ENCODE measurements around the gene ARHGEF37. TPM values are rescaled to one million over a fixed set of nuclear protein-coding genes. Genes with fewer than 3 reads are reported as not detected.
"Not testable (repeated sequence)": the region's sequence is repeated elsewhere in the genome, so short reads cannot be mapped to it uniquely, and the experiment has no call there.

The ARHGEF37 gene
- 1.1 and 1.6 TPM in 2 replicates for total RNA-seq

GRCh38 chr5:149581192-149581861, at the start of gene ARHGEF37:
Gene ARHGEF37 (plus strand): TSS chr5:149581498. CDS start chr5:149597770, 16,272 bp downstream.
- H3K36me3 Mint-ChIP-seq (ENCODE audit: low read depth) = no peaks in the 10 kb centered on the region
- peak within 1 kb of the TSS; percentile 22 for H3K27ac Mint-ChIP-seq
- peaks cover 16% of the 10 kb centered on the region for H3K4me1 Mint-ChIP-seq (ENCODE audit: low read depth)
- no peaks in the 10 kb centered on the region for H3K27me3 Mint-ChIP-seq (ENCODE audit: low read depth)
- intact Hi-C loops (cut with micrococcal nuclease) = no loop called here
- DNase-seq (ENCODE audit: low spot score) = peak; percentile 11
- no peaks in the 10 kb centered on the region for H3K9me3 Mint-ChIP-seq
- peak within 1 kb of the TSS; percentile 71 for H3K4me3 Mint-ChIP-seq (ENCODE audit: low read depth)

- intact Hi-C loops (cut with micrococcal nuclease) = no loop called here
- Mint-ChIP-seq H3K36me3 (ENCODE audit: low read depth) (peaks cover 57% of the 10 kb centered on the region), H3K9me3 (no peaks in the 10 kb centered on the region), H3K27me3 (ENCODE audit: low read depth) (no peaks in the 10 kb centered on the region), H3K4me1 (ENCODE audit: low read depth) (peaks cover 51% of the 10 kb centered on the region), H3K27ac (no peak overlapping the region), H3K4me3 (ENCODE audit: low read depth) (no peak overlapping the region)
- DNase-seq (ENCODE audit: low spot score) = no peak
Observed at GRCh38 chr5:149532413-149532812, 48.9 kb upstream of the ARHGEF37 start.

GRCh38 chr5:149535787-149536186, 45.5 kb upstream of the ARHGEF37 start:
- DNase-seq (ENCODE audit: low spot score); H3K4me3 Mint-ChIP-seq (ENCODE audit: low read depth); H3K27ac Mint-ChIP-seq; H3K9me3 Mint-ChIP-seq; intact Hi-C loops (cut with micrococcal nuclease); H3K27me3 Mint-ChIP-seq (ENCODE audit: low read depth): not testable (repeated sequence)
- Mint-ChIP-seq H3K4me1 (ENCODE audit: low read depth) (peaks cover 43% of the 10 kb centered on the region), H3K36me3 (ENCODE audit: low read depth) (peaks cover 57% of the 10 kb centered on the region)

- Mint-ChIP-seq H3K36me3 (ENCODE audit: low read depth) (peaks cover 60% of the 10 kb centered on the region), H3K4me3 (ENCODE audit: low read depth) (no peak overlapping the region), H3K9me3 (no peaks in the 10 kb centered on the region), H3K4me1 (ENCODE audit: low read depth) (peaks cover 42% of the 10 kb centered on the region), H3K27me3 (ENCODE audit: low read depth) (no peaks in the 10 kb centered on the region), H3K27ac (no peak overlapping the region)
- intact Hi-C loops (cut with micrococcal nuclease) = no loop called here
- DNase-seq (ENCODE audit: low spot score) = no peak
Observed at GRCh38 chr5:149537374-149537975, 43.8 kb upstream of the ARHGEF37 start.

- Mint-ChIP-seq H3K27ac (peak overlapping the region; percentile 29), H3K36me3 (ENCODE audit: low read depth) (peaks cover 60% of the 10 kb centered on the region), H3K9me3 (no peaks in the 10 kb centered on the region), H3K27me3 (ENCODE audit: low read depth) (no peaks in the 10 kb centered on the region), H3K4me1 (ENCODE audit: low read depth) (peaks cover 36% of the 10 kb centered on the region), H3K4me3 (ENCODE audit: low read depth) (no peak overlapping the region)
- DNase-seq (ENCODE audit: low spot score) = no peak
- intact Hi-C loops (cut with micrococcal nuclease) = no loop called here
Observed at GRCh38 chr5:149540089-149540488, 41.2 kb upstream of the ARHGEF37 start.

- Mint-ChIP-seq H3K27me3 (ENCODE audit: low read depth) (no peaks in the 10 kb centered on the region), H3K4me3 (ENCODE audit: low read depth) (no peak overlapping the region), H3K27ac (peak overlapping the region; percentile 38), H3K9me3 (no peaks in the 10 kb centered on the region), H3K36me3 (ENCODE audit: low read depth) (peaks cover 66% of the 10 kb centered on the region), H3K4me1 (ENCODE audit: low read depth) (peaks cover 37% of the 10 kb centered on the region)
- intact Hi-C loops (cut with micrococcal nuclease) = no loop called here
- DNase-seq (ENCODE audit: low spot score) = no peak
Observed at GRCh38 chr5:149541893-149542292, 39.4 kb upstream of the ARHGEF37 start.

GRCh38 chr5:149543361-149544027, 37.8 kb upstream of the ARHGEF37 start:
- no peak for DNase-seq (ENCODE audit: low spot score)
- Mint-ChIP-seq H3K4me1 (ENCODE audit: low read depth) (peaks cover 39% of the 10 kb centered on the region), H3K36me3 (ENCODE audit: low read depth) (peaks cover 63% of the 10 kb centered on the region), H3K4me3 (ENCODE audit: low read depth) (no peak overlapping the region), H3K27ac (peak overlapping the region; percentile 42), H3K27me3 (ENCODE audit: low read depth) (no peaks in the 10 kb centered on the region), H3K9me3 (no peaks in the 10 kb centered on the region)
- intact Hi-C loops (cut with micrococcal nuclease) = loop anchor here (2.0 kb wide), 1 partner anchor 15 kb away; no protein-coding TSS in a partner anchor

- Mint-ChIP-seq H3K27me3 (ENCODE audit: low read depth) (no peaks in the 10 kb centered on the region), H3K9me3 (no peaks in the 10 kb centered on the region)
- intact Hi-C loops (cut with micrococcal nuclease) = loop anchor here (2.0 kb wide), 1 partner anchor 15 kb away; no protein-coding TSS in a partner anchor
Observed at GRCh38 chr5:149544028-149544420, 37.3 kb upstream of the ARHGEF37 start.

GRCh38 chr5:149545327-149545726, 36.0 kb upstream of the ARHGEF37 start:
- H3K36me3 Mint-ChIP-seq (ENCODE audit: low read depth) = peaks cover 76% of the 10 kb centered on the region
- intact Hi-C loops (cut with micrococcal nuclease) = loop anchor here (2.0 to 5.0 kb wide), 2 partner anchors 17 to 43 kb away; no protein-coding TSS in a partner anchor
- no peak overlapping the region for H3K27ac Mint-ChIP-seq

More at GRCh38 chr5:149544028-149544420, 37.3 kb upstream of the ARHGEF37 start:
- DNase-seq (ENCODE audit: low spot score) = no peak
- Mint-ChIP-seq H3K4me3 (ENCODE audit: low read depth) (no peak overlapping the region), H3K4me1 (ENCODE audit: low read depth) (peaks cover 41% of the 10 kb centered on the region), H3K27ac (peak overlapping the region; percentile 38), H3K36me3 (ENCODE audit: low read depth) (peaks cover 67% of the 10 kb centered on the region)

GRCh38 chr5:149546974-149547373, 34.3 kb upstream of the ARHGEF37 start:
- no peaks in the 10 kb centered on the region for H3K9me3 Mint-ChIP-seq
- intact Hi-C loops (cut with micrococcal nuclease) = loop anchor here (5.0 kb wide), 1 partner anchor 45 kb away; no protein-coding TSS in a partner anchor
- no peaks in the 10 kb centered on the region for H3K27me3 Mint-ChIP-seq (ENCODE audit: low read depth)

More at GRCh38 chr5:149545327-149545726, 36.0 kb upstream of the ARHGEF37 start:
- peaks cover 35% of the 10 kb centered on the region for H3K4me1 Mint-ChIP-seq (ENCODE audit: low read depth)
- no peaks in the 10 kb centered on the region for H3K27me3 Mint-ChIP-seq (ENCODE audit: low read depth)
- no peak overlapping the region for H3K4me3 Mint-ChIP-seq (ENCODE audit: low read depth)
- no peaks in the 10 kb centered on the region for H3K9me3 Mint-ChIP-seq
- no peak for DNase-seq (ENCODE audit: low spot score)

GRCh38 chr5:149549461-149550267, 31.6 kb upstream of the ARHGEF37 start:
- Mint-ChIP-seq H3K9me3 (no peaks in the 10 kb centered on the region), H3K4me1 (ENCODE audit: low read depth) (peaks cover 23% of the 10 kb centered on the region), H3K36me3 (ENCODE audit: low read depth) (peaks cover 56% of the 10 kb centered on the region), H3K27me3 (ENCODE audit: low read depth) (no peaks in the 10 kb centered on the region), H3K4me3 (ENCODE audit: low read depth) (peak overlapping the region; percentile 96), H3K27ac (peak overlapping the region; percentile 100)
- intact Hi-C loops (cut with micrococcal nuclease) = loop anchor here (1.0 to 5.0 kb wide), 3 partner anchors 27 to 193 kb away; no protein-coding TSS in a partner anchor
- DNase-seq (ENCODE audit: low spot score) = peak; percentile 21

More at GRCh38 chr5:149546974-149547373, 34.3 kb upstream of the ARHGEF37 start:
- Mint-ChIP-seq H3K4me3 (ENCODE audit: low read depth) (peak overlapping the region; percentile 27), H3K36me3 (ENCODE audit: low read depth) (peaks cover 74% of the 10 kb centered on the region), H3K27ac (peak overlapping the region; percentile 65), H3K4me1 (ENCODE audit: low read depth) (peaks cover 31% of the 10 kb centered on the region)
- DNase-seq (ENCODE audit: low spot score) = no peak

- H3K27ac Mint-ChIP-seq = peak overlapping the region; percentile 100
- H3K36me3 Mint-ChIP-seq (ENCODE audit: low read depth) = peaks cover 50% of the 10 kb centered on the region
- H3K9me3 Mint-ChIP-seq = no peaks in the 10 kb centered on the region
- peak overlapping the region; percentile 96 for H3K4me3 Mint-ChIP-seq (ENCODE audit: low read depth)
- no peaks in the 10 kb centered on the region for H3K27me3 Mint-ChIP-seq (ENCODE audit: low read depth)
- no peak for DNase-seq (ENCODE audit: low spot score)
- H3K4me1 Mint-ChIP-seq (ENCODE audit: low read depth) = peaks cover 23% of the 10 kb centered on the region
- intact Hi-C loops (cut with micrococcal nuclease) = loop anchor here (1.0 to 2.0 kb wide), 2 partner anchors 26 to 193 kb away; no protein-coding TSS in a partner anchor
Observed at GRCh38 chr5:149550268-149550583, 31.1 kb upstream of the ARHGEF37 start.
